HG03159 (cell line): ENCODE results near the gene NAIF1.
"Not testable (repeated sequence)": the region's sequence is repeated elsewhere in the genome, so short reads cannot be mapped to it uniquely, and the experiment has no call there.

Experiments used
- ATAC-seq: cut with Tn5 transposase; IDR thresholded peaks from one replicate; pipeline ENCODE4 v1.9.1; 2021; ENCODE audit warnings: mild to moderate bottlenecking, moderate library complexity; ENCODE audit not compliant: unreplicated experiment

NAIF1 gene

DNA sequence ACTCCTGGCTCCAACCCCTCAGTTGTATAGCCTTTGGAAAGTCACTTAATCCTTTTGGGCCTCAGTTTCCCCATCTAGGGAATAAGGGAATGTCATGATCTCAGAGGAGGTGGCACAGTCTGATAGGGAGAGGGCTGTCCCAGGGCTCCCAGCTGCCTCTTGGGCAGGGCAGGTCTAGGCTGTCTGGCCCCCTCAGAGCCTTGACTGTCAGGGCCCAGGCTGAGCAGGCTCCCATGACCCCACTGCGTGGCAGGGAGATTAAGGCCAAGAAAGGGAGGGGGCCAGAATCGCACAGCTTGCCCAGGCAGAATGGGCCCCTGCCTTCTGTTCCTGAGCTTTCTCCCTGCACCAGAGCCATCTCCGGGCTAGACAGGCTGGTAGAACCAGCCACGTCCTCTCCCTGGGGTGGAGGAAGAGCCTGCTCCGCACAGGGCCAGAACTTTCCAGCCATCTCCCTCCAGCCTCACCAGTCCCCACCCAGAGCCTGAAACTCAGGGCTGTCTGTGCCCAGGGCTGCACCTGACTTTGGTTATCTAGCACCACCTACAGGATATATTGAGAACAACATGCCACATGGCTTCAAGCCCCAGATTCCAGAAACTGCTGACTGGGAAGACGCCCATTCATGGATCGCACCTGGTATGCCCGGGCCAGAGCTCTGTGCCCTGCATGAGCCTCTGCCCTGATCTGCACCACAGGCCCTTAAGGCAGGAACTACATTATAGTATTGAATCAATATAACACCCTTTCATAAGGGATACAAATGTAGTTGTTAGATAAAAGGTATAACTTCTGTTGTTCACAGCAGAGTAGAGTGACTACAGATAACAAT, 32.1 kb downstream of the NAIF1 start:
- ATAC-seq = no peak

DNA sequence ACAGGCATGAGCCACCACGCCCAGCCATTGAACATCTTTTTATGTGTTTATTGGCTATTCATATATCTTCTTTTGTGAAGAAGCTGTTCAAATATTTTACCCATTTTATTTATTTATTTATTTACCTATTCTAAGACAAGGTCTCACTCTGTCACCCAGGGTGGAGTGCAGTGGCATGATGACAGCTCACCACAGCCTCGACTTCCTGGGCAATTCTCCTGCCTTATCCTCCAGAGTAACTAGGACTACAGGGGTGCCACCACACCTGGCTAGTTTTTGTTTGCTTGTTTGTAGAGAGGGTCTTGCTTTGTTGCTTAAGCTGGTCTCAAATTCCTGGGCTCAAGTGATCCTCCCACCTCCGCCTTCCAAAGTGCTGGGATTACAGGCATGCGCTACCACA, 33.5 kb downstream of the NAIF1 start:
- ATAC-seq = no peak

DNA sequence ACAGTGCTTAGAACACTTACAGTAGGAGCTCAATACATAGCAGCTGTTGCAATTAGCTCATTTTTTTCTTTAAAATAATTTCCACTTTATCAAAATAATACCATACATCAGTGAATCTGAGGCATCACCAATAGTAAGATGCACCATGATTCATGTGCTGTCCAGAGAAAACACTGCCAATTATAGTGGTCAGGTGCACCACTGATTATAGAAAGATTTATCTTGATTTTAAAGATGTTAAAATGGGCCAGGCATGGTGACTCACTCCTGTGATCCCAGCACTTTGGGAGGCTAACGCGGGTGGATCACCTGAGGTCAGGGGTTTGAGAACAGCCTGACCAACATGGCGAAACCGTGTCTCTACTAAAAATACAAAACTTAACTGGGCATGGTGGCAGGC, 39.4 kb downstream of the NAIF1 start:
- no peak for ATAC-seq

DNA sequence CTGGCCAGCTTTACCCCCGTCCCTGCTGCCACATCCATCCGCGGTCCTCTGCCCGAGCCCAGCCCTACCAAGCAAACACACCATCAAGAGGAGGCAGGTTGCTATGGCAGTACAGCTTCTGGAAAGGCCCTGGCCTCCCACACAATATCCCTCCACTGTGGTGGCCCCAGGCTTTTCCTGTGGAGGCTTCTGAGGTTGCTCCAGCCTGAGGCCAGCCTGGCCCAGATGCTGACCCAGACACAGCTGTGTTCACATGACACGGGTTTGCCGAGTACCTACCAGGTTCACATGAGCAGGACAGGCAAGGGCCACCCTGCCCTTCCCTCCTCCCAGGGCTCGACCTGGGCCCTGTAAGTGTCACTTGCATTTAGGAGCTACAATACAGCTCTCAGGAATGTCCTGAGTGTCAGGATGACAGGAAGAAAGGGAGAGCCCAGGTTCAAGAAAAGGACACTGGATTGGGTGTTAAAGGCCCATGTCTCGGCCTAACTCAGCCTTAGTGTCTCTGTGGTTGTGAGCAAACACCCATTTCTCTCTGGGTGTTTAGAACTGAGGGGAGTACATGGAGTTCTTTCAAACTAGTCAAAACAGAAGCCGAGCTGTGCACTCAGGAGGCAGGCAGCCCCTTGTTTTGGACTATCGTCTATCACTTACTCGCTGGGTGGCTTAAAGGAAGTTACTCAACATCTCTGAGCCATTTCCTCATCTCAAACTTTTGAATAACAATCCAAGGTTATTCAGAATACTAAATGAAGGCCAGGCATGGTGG, 40.2 kb downstream of the NAIF1 start:
- no peak for ATAC-seq

DNA sequence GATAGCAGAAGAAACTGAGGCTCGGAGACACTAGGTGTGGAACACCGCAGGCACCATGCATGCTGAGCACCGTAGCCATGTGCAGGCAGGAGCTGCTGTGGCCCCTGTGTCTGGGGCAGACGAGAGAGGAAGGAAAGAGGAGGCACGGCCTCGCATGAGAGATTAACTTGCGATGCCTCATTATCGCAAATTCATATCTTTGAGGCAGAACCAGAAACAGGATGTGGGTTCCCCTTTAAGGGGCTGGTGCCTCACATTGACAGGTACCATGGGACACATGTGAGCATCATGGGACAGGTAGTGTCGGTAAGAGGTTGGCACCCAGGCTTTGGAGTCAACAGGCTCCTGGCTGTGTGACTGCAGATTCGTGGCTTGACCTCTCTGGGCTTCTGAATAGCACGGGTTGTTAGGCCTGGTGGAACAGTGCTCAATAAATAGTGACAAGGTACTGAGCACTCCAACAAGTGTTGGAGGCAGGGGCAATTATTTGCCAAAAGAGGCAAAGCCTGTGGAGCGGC, 40.8 kb downstream of the NAIF1 start:
- peak; percentile 53 for ATAC-seq

DNA sequence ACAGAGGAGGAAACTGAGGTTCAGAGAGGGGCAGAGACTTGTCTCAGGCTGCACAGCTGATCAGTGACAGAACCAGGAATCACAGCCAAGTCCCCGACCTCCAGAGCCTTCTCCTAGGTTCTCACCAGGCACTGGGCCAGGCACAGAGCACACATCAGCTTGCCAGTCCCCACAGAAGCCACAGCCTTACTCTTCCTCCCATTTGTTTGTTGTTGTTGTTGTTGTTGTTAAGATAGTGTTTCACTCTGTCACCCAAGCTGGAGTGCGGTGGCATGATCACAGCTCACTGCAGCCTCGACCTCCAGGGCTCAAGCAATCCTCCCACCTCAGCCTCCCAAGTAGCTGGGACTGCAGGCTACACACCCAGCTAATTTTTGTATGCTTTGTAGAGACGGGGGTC, 41.4 kb downstream of the NAIF1 start:
- ATAC-seq = no peak

DNA sequence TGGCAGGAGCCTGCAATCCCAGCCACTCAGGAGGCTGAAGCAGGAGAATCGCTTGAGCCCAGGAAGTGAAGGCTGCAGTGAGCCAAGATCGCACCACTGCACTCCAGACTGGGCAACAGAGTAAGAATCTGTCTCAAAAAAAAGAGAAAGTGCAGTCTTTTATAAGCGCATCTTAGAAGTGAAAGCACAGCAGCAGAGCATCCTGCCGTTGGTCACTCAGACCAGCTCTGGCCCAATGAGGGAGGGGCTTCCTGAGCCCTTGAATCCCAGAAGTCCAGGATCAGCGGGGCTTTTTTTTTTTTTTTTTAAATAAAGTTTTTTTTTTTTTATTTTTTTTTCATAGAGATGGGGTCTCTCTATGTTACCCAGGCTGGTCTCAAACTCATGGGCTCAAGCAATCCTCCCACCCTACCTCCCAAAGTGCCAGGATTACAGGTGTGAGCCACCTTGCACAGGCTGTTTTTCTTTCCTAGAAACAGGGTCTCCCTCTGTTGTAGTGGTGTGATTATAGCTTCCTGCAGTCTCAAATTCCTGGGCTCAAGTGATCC, 42.3 kb downstream of the NAIF1 start:
- ATAC-seq = no peak

DNA sequence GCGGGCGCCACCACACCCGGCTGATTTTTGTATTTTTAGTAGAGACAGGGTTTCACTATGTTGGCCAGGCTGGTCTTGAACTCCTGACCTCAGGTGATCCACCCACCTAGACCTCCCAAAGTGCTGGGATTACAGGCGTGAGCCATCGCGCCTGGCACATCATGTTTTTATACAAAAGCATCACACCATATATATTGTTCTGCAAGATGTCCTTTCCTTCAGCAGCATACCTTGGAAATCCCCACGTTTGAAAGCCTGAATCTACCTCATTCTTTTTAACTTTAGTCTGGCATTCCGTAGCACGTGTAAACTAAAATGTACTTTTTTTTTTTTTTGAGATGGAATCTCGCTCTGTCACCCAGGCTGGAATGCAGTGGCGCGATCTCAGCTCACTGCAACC, 43.4 kb downstream of the NAIF1 start:
- not testable (repeated sequence) for ATAC-seq

DNA sequence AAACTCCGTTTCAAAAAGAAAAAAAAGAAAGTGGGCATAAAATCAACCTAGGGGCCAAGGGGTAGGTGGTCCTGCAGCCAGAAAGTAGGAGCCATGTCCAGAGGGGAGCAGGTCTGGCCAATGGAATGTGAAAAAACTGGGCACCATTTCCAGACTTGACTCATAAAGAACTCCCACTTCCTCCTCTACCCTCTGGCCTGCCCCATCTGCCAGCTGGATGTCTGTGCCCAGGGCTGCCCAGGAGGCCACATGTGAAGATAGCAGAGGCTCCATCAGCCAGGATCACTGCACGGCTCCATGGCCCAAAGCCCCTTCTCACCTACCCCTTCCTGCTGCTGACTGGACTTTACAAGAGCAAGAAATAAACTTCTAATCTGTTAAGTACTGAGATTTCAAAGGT, 44.2 kb downstream of the NAIF1 start:
- no peak for ATAC-seq

DNA sequence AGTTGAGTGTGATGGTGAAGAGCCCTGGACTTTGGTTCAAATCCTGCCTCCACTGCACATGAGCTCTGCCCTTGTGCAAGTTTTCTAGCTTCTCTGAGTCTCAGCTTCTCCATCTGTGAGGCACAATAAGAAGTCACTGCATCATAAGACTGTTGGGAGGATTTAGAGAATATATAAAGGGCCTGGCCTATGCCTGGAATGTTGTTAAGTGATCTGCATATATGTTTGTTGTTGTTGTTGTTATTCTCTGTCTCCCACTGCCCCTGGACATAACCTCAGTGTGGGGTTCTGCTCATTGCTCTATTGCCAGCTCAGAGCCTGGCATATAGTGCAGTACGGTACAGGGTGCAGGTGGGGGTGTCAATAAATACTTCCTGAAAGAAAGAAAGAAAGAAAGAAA, 46.0 kb downstream of the NAIF1 start:
- no peak for ATAC-seq

DNA sequence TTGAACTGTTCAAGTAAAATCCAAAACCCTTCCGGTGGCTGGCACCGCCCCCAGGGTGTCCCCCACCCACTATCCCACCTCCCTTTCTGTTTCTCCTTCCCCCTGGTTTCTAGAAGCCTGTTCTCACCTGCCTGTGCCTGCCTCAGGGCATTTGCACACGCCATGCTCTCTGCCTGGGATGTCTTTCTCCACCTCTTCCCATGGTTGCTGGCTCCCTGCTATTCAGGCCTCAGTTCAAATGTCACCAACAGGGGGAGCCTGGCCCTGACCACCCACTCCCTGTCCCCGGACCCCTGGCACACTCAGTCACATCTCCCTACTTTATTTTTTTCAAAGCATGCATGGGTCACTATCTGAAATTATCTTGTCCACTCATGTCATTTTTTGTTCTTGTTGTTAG, 46.4 kb downstream of the NAIF1 start:
- ATAC-seq = no peak

DNA sequence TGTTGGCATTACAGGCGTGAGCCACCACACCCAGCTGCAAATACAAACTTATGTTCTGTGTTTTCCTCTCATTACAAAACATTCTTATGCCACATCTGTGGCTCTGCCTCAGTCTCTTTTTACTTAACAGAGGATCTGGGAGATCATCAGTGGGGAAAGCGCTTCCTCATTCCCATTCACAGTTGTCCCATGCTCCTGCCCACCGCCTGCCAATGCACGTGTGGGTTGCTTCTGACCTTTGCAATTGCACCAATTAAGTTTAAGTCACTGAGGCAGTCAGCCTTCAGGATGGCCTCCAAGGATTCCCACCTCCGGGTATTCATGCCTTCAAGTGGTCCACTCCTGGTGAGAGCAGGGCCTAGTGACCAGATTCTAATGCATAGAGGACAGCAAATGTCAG, 51.4 kb downstream of the NAIF1 start:
- ATAC-seq = no peak
